Activated naive CD4-positive, alpha-beta T cell (primary cell): ENCODE data around the gene CENPP.

Experiments used
- DNase-seq, 4 experiments: peaks; one replicate each; lab custom pipeline; 2025; lab: John Stamatoyannopoulos, UW

CENPP gene

GRCh38 chr9:92639124-92639523 is 313.4 kb downstream of the CENPP start:
- no peak for DNase-seq

DNA sequence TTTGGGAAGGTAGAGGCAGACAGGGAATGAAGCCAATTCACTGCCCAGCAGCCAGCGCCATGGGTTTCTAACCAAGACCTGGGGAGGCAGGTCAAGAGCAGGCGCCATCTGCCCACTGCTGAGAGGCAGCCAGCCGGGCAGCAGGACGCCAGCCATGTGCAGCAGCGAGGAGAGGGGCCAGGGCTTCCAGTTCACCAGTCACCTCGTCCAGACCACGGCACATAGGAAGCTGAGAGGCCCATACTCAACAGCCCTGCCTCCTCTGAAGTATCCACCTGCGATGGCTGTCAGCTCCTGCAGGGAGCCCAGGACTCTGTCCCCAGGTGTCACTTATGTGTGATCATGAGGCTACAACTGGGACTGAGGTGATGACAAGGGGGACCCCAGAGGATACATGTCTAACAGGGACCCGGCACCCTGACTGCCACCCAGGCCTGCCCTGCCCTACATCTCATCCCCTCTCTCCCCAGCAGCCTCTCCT is 314.1 kb downstream of the CENPP start:
- DNase-seq, result no peak

GRCh38 chr9:92640398-92641091 is 314.8 kb downstream of the CENPP start:
- no peak for DNase-seq

GRCh38 chr9:92641092-92641809 is 315.5 kb downstream of the CENPP start:
- DNase-seq, result no peak

DNA sequence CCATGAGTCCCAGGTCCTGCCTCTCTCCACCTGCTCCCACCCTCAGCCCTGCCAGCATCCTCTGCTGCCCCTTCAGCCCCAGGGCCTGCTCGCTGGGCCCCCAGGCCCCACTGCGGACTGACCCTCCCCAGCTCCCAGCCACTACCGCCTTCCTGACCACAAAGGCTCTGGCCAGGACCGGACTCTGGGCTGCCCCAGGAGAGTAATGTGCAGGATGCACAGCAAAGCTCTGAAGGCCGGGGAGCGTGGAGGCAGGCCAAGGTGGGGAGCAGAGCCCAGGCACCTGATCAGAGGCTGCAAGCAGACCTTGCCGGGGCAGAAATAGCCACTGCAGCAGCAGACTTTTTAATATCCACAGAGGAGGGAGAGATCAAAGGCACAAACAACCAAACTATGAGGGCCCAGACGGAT is 316.3 kb downstream of the CENPP start:
- DNase-seq, result no peak

DNA sequence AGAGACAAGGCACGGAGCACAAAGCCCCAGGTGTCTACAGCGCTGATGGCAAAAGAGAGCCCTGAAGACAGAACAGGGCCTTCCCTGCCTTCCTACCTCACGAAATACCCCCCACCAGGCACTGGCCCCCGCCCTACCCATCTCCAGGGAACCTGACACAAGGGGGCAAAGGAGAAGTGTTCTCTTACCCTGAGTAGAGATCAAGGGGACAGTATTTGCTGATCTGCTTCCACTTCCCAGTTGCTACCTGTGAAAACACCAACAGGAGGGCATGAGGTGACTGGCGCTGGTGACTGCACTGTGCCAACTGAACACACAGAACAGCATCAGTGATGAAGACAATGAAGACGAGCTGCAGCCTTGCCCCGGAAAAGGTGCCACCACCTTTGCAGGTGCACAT is 316.8 kb downstream of the CENPP start:
- no peak for DNase-seq

DNA sequence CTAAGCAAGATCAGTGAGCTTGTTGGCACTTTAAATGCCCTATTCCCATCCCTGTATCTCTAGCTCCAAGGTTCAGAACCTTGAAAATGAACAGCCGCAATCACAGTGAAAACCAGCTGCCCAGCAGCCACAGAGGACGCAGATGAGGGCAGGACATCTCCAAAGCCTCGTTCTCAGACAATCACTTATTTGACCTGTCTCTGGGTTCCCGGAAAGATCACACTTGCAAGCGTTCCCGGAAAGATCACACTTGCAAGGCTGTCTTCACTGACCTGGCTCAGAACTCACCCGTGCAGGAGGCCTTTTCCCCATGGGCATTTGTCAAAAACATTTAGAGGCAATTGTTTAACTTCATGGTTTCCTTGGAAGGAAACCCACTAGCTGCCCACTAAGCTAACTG is 318.5 kb downstream of the CENPP start:
- no peak for DNase-seq

DNA sequence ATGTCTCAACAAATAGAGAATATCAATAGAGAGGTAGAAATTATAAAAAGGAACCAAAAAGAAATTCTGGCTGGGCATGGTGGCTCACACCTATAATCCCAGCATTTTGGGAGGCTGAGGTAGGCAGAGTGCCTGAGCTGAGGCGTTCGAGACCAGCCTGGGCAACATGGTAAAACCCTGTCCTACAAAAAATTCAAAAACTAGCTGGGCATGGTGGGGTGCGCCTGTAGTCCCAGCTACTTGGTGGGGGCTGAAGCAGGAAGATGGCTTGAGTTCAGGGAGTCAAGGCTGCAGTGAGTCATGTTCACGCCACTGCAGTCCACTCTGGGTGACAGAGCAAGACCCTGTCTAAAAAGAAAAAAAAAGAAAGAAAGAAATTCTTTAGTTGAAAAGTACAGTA is 319.3 kb downstream of the CENPP start:
- DNase-seq, result no peak

GRCh38 chr9:92647671-92648473 is 322.1 kb downstream of the CENPP start:
- no peak for DNase-seq

DNA sequence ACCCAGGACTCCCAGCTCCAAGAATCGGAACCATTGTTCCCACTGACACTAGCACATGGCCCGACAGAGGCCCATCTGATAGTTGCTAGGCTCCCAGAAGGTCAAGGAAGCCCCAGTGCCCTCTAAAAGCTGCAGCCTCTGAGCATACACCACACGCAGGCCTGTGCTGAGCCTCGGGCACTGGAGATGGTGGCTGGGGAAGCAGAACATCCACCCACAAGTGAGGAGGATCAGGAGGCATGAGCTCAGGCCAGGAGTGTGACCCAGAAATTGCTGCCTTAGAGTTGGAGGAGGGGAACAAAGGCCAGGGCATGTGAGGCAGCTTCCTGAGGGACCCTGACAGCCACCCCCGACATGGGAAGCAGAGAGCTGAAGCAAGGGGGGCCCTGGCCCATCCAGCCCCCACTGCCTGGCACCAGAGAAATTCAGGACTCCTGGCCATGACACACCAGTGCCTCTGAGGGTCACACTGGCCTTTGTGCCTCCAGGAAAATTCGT is 322.8 kb downstream of the CENPP start:
- no peak for DNase-seq

DNA sequence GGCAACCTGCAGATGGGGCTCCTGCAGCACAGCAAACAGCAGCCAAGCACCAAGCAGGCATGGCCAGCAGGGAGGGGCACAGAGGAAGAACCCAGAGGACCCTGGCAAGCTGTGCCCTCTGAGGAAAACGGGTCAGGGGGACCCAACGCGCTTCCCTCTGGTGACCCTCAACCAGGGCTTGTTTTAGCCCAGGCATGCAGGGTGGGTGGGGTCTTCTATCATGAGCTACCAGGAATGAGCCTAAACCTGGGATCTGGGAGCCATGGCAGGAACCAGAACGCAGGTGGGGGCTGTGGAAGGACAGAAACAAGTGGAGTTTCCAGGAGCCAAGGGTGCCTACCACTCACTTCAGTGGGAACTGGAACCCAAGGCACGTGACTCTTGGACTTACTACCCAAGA is 323.3 kb downstream of the CENPP start:
- no peak for DNase-seq

GRCh38 chr9:92650296-92650695 is 324.5 kb downstream of the CENPP start:
- no peak for DNase-seq

- DNase-seq, result no peak
These were observed 325.3 kb downstream of the CENPP start for GRCh38 chr9:92650839-92651621.

GRCh38 chr9:92652461-92652860 is 326.7 kb downstream of the CENPP start:
- DNase-seq, result no peak

DNA sequence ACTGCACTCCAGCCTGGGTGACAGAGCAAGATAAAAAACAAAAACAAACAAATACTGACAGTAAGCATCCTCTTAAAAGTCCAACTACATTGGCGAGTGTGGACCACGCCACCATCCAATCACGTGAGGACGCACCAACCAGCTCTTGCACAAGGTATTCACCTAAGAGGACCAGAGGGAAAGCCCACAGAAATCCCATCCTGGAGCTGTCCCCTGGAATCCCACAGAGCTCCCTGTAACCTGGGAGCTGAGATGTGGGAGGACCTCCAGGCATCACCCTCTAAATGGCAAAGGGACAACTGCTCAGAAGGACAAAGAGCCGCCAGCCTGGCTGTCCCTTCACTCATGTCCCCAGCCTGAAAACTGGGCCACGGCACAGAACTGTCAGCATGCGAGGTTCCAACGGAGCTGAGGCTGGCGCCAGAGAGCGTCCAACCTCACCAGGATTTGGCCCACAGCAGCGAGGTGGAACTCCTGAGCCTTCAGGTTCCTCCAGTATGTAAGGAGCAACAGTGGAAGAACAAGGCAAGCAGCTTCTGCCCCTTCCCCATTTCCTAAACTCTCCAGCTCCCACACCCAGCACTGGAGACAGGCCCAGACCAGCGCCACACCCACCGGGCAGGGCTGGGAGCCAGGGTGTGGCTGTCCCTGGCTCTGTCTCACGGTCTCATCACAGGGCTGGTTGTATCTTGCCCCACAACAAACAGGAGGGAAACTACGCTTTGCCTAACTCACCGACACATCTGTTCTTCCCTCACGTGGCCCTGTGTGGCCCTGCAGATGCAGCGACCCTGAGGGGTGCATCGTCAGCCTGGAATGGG is 328.9 kb downstream of the CENPP start:
- DNase-seq, result no peak

DNA sequence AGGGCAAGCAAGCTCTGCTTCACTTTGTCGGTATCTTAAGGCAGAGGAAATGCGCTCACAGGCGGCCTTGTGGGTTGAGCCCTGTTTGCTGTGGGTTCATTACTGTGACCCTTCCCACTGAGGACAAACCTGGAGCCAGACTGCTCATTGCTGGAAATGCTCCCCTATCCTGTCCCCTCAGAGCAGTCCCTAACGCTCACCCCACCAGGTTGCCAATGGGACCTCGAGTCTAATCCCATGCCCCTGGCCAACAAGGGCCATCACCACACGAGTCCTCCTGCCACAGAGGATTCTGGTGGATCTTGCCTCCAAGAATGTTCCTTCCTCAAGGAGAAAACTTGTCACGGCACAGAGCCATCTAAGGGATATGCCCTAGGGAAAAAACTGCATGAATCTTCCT is 329.6 kb downstream of the CENPP start:
- DNase-seq, result no peak

- no peak for DNase-seq
These were observed 330.3 kb downstream of the CENPP start for GRCh38 chr9:92655896-92656536.

DNA sequence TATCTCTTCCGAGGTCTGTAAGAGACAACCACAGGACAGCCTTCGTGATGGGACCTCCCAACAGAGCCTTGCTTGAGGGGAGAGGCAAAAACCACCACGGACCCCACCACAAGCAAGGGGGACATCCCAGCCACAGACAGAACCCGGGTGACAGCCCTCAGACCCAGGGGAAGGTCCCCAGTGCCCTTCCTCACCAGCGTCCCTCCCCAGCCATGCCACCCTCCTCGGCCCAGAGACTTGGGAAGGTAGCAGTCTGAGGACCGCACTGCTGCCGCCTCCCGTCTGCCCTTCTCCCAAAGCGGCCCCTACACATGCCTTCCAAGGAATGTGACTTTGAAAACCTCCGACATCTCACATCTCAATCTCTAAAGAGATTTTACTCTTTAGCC is 330.8 kb downstream of the CENPP start:
- DNase-seq, result no peak

GRCh38 chr9:92657296-92658094 is 331.7 kb downstream of the CENPP start:
- no peak for DNase-seq

- DNase-seq, result no peak
These were observed 332.4 kb downstream of the CENPP start for GRCh38 chr9:92658176-92658575.
